Fibroblast of lung (primary cell): ENCODE data around the gene GGT1.

Source experiments
- CTCF ChIP-seq, 2 donors: IDR thresholded peaks in 1 of 2; conservative IDR thresholded peaks in 1 of 2; 1 replicate in 1 of 2; 2 replicates in 1 of 2; pipeline ENCODE4 v1.5.1; 2011 to 2012; ENCODE audit warnings: low read length in 2 of 2, control low read depth in 1 of 2, inconsistent platforms in 1 of 2, low read depth in 1 of 2, mild to moderate bottlenecking in 1 of 2
- EZH2 ChIP-seq: IDR thresholded peaks from 2 replicates; pipeline ENCODE4 v1.5.1; 2012; ENCODE audit warnings: low read length, control low read depth, mild to moderate bottlenecking; ENCODE audit errors: missing control alignments

GRCh38 chr22:24571266-24571665 is 31.7 kb upstream of the GGT1 start:
- no peak for TF ChIP-seq CTCF (conservative IDR thresholded peaks at IDR 0.05 in 1 of 2, IDR thresholded peaks at IDR 0.05 in 1 of 2; ENCODE audit: low read depth in 1 of 2, low read length in 2 of 2)
- TF ChIP-seq EZH2: no peak
